PC-9 (cell line): Measurements from ENCODE around the gene NFKBIB. TPM values are rescaled to one million over a fixed set of nuclear protein-coding genes. Genes with fewer than 3 reads are reported as not detected.

Experiments used
- BruUV-seq: library from RNA; stranded (reverse); fragments of 400-500 nt; replicated peaks from 2 replicates; lab custom pipeline; 2021; lab: Mats Ljungman, UMichigan
- CTCF ChIA-PET: fragments of 300-600 bp; sonication (Branson Sonifier 250); formaldehyde crosslinking; loops from one replicate; lab custom pipeline; 2022; ENCODE audit warnings: antibody characterized with exemption; lab: Charles Lee
- POLR2A ChIA-PET: fragments of 300-600 bp; sonication (Branson Sonifier 250); formaldehyde crosslinking; loops from one replicate; lab custom pipeline; 2022; ENCODE audit warnings: antibody characterized with exemption; ENCODE audit not compliant: unreplicated experiment; lab: Charles Lee
- DNase-seq, 2 experiments: peaks; one replicate each; pipeline versions ENCODE4 v3.0.0 to v3.0.0-alpha.2; 2015 to 2022; ENCODE audit warnings: mixed read lengths in 1 of 2
- H2AFZ ChIP-seq: fragments of 200-600 bp; sonication (generic); 2 replicates; pipeline ENCODE4 v1.8.1; 2017; ENCODE audit warnings: antibody characterized with exemption
- H3F3A ChIP-seq: fragments of 200-600 bp; sonication (generic); 2 replicates; pipeline ENCODE4 v1.8.1; 2017; ENCODE audit warnings: antibody characterized with exemption, mild to moderate bottlenecking, low read depth; ENCODE audit not compliant: insufficient read depth
- H3K27ac ChIP-seq: fragments of 200-600 bp; sonication (generic); 2 replicates; pipeline ENCODE4 v1.6.1; 2016; ENCODE audit warnings: mixed run types
- H3K27me3 ChIP-seq: fragments of 200-600 bp; sonication (generic); 2 replicates; pipeline ENCODE4 v1.6.1; 2016; ENCODE audit warnings: low read depth, mixed run types; ENCODE audit not compliant: insufficient read depth
- H3K36me3 ChIP-seq: fragments of 200-600 bp; sonication (generic); 2 replicates; pipeline ENCODE4 v1.6.1; 2016; ENCODE audit warnings: low read depth, mixed run types
- H3K4me1 ChIP-seq: fragments of 200-600 bp; sonication (generic); replicated peaks from 2 replicates; pipeline ENCODE4 v1.6.1; 2016; ENCODE audit warnings: mixed run types; ENCODE audit not compliant: insufficient read depth
- H3K4me2 ChIP-seq: fragments of 200-600 bp; sonication (generic); 2 replicates; pipeline ENCODE4 v1.6.1; 2017; ENCODE audit warnings: mixed run types
- H3K4me3 ChIP-seq: fragments of 200-600 bp; sonication (generic); 2 replicates; pipeline ENCODE4 v1.6.1; 2016; ENCODE audit warnings: mixed run types
- H3K79me2 ChIP-seq: fragments of 200-600 bp; sonication (generic); 2 replicates; pipeline ENCODE4 v1.6.1; 2017; ENCODE audit warnings: low read depth, mixed run types
- H3K9me2 ChIP-seq: fragments of 200-600 bp; sonication (generic); 2 replicates; pipeline ENCODE4 v1.8.1; 2017; ENCODE audit warnings: mild to moderate bottlenecking; ENCODE audit not compliant: insufficient read depth
- H3K9me3 ChIP-seq: fragments of 200-600 bp; sonication (generic); 2 replicates; pipeline ENCODE4 v1.8.1; 2016; ENCODE audit warnings: low read depth; ENCODE audit not compliant: insufficient read depth
- H4K20me1 ChIP-seq: fragments of 200-600 bp; sonication (generic); 2 replicates; pipeline ENCODE4 v1.8.1; 2017; ENCODE audit not compliant: insufficient read depth
- EZH2 ChIP-seq: fragments of 200-600 bp; sonication (generic); IDR thresholded peaks from 2 replicates; pipeline ENCODE4 v1.8.0; 2017; ENCODE audit warnings: antibody characterized with exemption, low read depth
- intact Hi-C: fragments of 100-400 bp; cut with micrococcal nuclease; formaldehyde crosslinking; loops from one replicate; pipeline ENCODE4 v1.10.0; 2022; ENCODE audit not compliant: unreplicated experiment
- total RNA-seq: library from RNA; stranded (reverse); gene quantifications from 2 replicates; pipeline ENCODE4 v1.2.3, GENCODE V29; 2021
- TF ChIP-seq, protein P1 (sequence below): fragments of 200-600 bp; sonication (generic); conservative IDR thresholded peaks from 2 replicates; pipeline ENCODE4 v1.6.1; 2017; ENCODE audit warnings: mixed run types, antibody characterized with exemption, mild to moderate bottlenecking, moderate library complexity

The NFKBIB gene
- total RNA-seq, 1 experiment from 2014 or later: 21.6 TPM

DNA sequence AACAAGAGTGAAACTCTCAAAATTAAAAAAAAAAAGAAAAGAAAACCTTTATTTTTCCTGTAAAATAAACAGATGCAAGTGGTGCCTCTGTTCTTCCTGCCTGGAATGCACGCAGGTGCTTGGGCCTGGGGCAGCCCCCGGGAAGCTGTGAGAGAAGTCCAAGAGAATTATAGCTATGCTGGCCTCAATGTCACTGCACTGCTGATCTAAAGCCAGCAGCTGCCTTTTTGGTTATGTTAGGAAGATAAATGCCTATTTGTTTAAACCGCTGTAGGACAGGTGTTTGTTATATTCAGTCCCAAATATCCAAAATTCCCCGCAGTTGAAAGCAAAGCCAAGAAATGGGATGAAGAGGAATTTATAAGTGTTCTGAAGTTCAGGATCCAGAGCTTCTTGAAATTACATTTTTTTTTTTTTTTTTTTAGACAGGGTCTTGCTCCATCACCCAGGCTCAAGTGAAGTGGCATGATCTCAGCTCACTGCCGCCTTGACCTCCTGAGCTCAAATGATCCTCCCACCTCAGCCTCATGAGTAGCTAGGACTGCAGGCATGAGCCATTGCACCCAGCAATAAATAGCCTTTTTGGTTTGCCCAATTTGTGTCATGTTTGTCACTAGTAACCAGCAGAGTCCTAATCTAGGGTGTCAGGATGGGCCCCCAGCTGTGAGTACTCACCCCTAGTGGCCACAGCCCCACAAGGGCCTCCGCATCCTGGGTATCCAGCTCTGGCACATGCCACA is 23.9 kb upstream of the NFKBIB start:
- Histone ChIP-seq H3K36me3 (no peaks in the 10 kb centered on the region), H3K4me3 (no peak overlapping the region), H3K9me3 (no peaks in the 10 kb centered on the region), H3K27me3 (no peaks in the 10 kb centered on the region), H2AFZ (no peak overlapping the region), H3K79me2 (no peaks in the 10 kb centered on the region), H3K9me2 (no peaks in the 10 kb centered on the region), H3K4me2 (no peak overlapping the region), H3F3A (peaks cover 3% of the 10 kb centered on the region; the same call in 1 of the 2 replicates), H3K27ac (no peak overlapping the region), H4K20me1 (no peaks in the 10 kb centered on the region), H3K4me1 (peaks cover 23% of the 10 kb centered on the region)
- no peak for TF ChIP-seq EZH2
- TF ChIP-seq, protein P1, sequence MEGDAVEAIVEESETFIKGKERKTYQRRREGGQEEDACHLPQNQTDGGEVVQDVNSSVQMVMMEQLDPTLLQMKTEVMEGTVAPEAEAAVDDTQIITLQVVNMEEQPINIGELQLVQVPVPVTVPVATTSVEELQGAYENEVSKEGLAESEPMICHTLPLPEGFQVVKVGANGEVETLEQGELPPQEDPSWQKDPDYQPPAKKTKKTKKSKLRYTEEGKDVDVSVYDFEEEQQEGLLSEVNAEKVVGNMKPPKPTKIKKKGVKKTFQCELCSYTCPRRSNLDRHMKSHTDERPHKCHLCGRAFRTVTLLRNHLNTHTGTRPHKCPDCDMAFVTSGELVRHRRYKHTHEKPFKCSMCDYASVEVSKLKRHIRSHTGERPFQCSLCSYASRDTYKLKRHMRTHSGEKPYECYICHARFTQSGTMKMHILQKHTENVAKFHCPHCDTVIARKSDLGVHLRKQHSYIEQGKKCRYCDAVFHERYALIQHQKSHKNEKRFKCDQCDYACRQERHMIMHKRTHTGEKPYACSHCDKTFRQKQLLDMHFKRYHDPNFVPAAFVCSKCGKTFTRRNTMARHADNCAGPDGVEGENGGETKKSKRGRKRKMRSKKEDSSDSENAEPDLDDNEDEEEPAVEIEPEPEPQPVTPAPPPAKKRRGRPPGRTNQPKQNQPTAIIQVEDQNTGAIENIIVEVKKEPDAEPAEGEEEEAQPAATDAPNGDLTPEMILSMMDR: no peak
- ChIA-PET CTCF (interaction anchor here (0.5 to 0.6 kb wide), 2 partner anchors 48 to 56 kb away, joined by 3 to 12 read pairs; no protein-coding TSS in a partner anchor), POLR2A (interaction anchor here (0.7 kb wide), 1 partner anchor 469 kb away, joined by 5 read pairs; no protein-coding TSS in a partner anchor)
- no TSS peak for BruUV-seq
- intact Hi-C loops: no loop called here
- no peak for DNase-seq

DNA sequence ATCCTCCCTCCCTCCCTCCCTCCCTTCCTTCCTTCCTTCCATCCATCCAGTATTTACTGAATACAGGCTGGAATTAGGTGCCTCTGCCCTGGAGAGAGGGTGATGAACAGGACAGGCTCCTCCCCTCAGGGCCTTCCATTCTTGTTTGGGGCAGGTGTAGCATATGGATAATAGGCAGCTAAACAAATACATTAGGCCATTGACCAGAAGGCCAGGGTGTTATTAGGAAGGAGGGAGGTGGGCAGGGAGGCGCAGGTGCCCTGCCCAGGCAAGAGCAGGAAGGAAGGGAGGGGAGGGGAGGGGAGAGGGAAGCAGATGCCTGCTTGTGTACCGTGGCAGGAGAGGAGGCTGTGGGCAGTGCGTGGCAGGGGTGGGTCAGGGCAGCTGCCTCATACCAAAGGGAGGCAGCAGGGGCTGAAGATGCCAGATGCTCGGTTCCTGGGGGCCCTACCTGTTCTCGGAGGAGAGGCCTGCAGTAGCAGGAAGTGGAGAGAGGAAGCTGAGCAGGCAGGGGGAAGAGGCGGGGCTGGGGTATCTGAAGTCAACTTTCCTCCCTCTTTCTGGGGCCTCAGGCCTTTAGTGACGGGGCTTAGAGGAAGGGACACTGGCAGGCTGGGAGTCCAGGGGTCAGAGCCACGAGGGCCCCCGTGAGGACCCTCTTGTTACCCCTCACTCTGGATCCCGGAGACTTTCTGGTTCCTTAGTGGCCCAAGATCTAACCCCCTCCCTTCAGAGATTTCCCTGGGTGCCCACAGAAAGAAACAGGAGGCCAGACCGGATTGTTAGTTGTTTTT is 21.8 kb upstream of the NFKBIB start, which contains the start of gene RINL:
Gene RINL, minus strand, starts transcription at position 495 of the 794 bp plus-strand sequence. CDS start 1,533 bp downstream, outside the sequence.
- no peaks in the 10 kb centered on the region for H3K9me3 ChIP-seq
- CTCF ChIA-PET: no interaction called here
- no TSS peak for BruUV-seq
- no peaks in the 10 kb centered on the region for H3K36me3 ChIP-seq
- no peak for TF ChIP-seq EZH2
- TF ChIP-seq, protein P1: no peak
- 0 out of 2 replicates have a peak within 1 kb of the TSS, but pooled peaks have one; percentile 55 for H2AFZ ChIP-seq
- H3K27ac ChIP-seq: 0 out of 2 replicates have a peak within 1 kb of the TSS, but pooled peaks have one; percentile 6
- H3K9me2 ChIP-seq: no peaks in the 10 kb centered on the region
- no peaks in the 10 kb centered on the region for H3K79me2 ChIP-seq
- H3K4me2 ChIP-seq: peak within 1 kb of the TSS; percentile 28; the same call in 1 of the 2 replicates
- H3F3A ChIP-seq: peaks cover 3% of the 10 kb centered on the region; the same call in 1 of the 2 replicates
- intact Hi-C loops: no loop called here
- POLR2A ChIA-PET: interaction anchor here (0.6 kb wide), 1 partner anchor 380 kb away, joined by 5 read pairs; no protein-coding TSS in a partner anchor
- peaks cover 23% of the 10 kb centered on the region for H3K4me1 ChIP-seq
- H3K27me3 ChIP-seq: no peaks in the 10 kb centered on the region
- H4K20me1 ChIP-seq: no peaks in the 10 kb centered on the region
- peak in 1 of 2 experiments; percentile 11 for DNase-seq
- H3K4me3 ChIP-seq: no peak within 1 kb of the TSS
